IMR-90 (cell line): ENCODE results near the gene IL16. TPM values are rescaled to one million over a fixed set of nuclear protein-coding genes. Genes with fewer than 3 reads are reported as not detected.

Experiments used
- ATAC-seq: fragments of 200-7000 bp; cut with Tn5 transposase; 2 replicates; pipeline ENCODE4 v1.9.1; 2020; ENCODE audit warnings: low read depth, mild to moderate bottlenecking, moderate library complexity
- BruUV-seq: library from RNA; stranded (reverse); fragments of 400-500 nt; replicated peaks from 2 replicates; lab custom pipeline; 2021; lab: Mats Ljungman, UMichigan
- CTCF ChIA-PET: fragments of 300-600 bp; formaldehyde crosslinking; extraction: SDS; loops from one replicate; lab custom pipeline; 2021; ENCODE audit warnings: antibody characterized with exemption; lab: Yijun Ruan, JAX
- POLR2A ChIA-PET: fragments of 300-600 bp; sonication (Branson Sonifier 250); formaldehyde crosslinking; loops from one replicate; lab custom pipeline; 2022; ENCODE audit warnings: antibody characterized with exemption; ENCODE audit not compliant: unreplicated experiment; lab: Charles Lee
- DNase-seq: peaks from one replicate; pipeline ENCODE4 v3.0.0; 2013
- H2AFZ ChIP-seq: replicated peaks from 2 replicates; pipeline ENCODE3; 2013; ENCODE audit warnings: low read length, mild to moderate bottlenecking; ENCODE audit not compliant: poor library complexity
- H2AK5ac ChIP-seq: 2 replicates; pipeline ENCODE4 v1.6.1; 2013; ENCODE audit warnings: low read depth, low read length, inconsistent platforms
- H2AK9ac ChIP-seq: replicated peaks from 2 replicates; pipeline ENCODE3; 2013; ENCODE audit warnings: mild to moderate bottlenecking, low read depth, low read length, moderate library complexity; ENCODE audit not compliant: poor library complexity
- H2BK120ac ChIP-seq: 2 replicates; pipeline ENCODE4 v1.6.1; 2013; ENCODE audit warnings: low read depth, low read length, inconsistent platforms
- H2BK15ac ChIP-seq: 3 replicates; pipeline ENCODE4 v1.6.1; 2013; ENCODE audit warnings: low read depth, low read length, inconsistent platforms
- H2BK20ac ChIP-seq: 2 replicates; pipeline ENCODE4 v1.6.1; 2013; ENCODE audit warnings: low read depth, mild to moderate bottlenecking, inconsistent platforms, low read length, moderate library complexity
- H2BK5ac ChIP-seq: 2 replicates; pipeline ENCODE4 v1.6.1; 2013; ENCODE audit warnings: mild to moderate bottlenecking, low read depth, low read length, inconsistent platforms; ENCODE audit not compliant: poor library complexity, severe bottlenecking
- H3K14ac ChIP-seq: replicated peaks from 2 replicates; pipeline ENCODE4 v1.6.1; 2013; ENCODE audit warnings: low read depth, low read length, inconsistent platforms
- H3K18ac ChIP-seq: 2 replicates; pipeline ENCODE4 v1.6.1; 2013; ENCODE audit warnings: low read depth, low read length, control low read depth
- H3K23ac ChIP-seq: 2 replicates; pipeline ENCODE4 v1.6.1; 2013; ENCODE audit warnings: low read depth, low read length, inconsistent platforms
- H3K27ac ChIP-seq: 2 replicates; pipeline ENCODE4 v1.5.1; 2013; ENCODE audit warnings: mild to moderate bottlenecking, control low read depth, low read length; ENCODE audit not compliant: insufficient read depth
- H3K27me3 ChIP-seq: 2 replicates; pipeline ENCODE4 v1.6.1; 2013; ENCODE audit warnings: low read length; ENCODE audit not compliant: control insufficient read depth, insufficient read depth
- H3K36me3 ChIP-seq: 2 replicates; pipeline ENCODE4 v1.6.1; 2013; ENCODE audit warnings: low read length, mixed read lengths; ENCODE audit not compliant: control insufficient read depth, insufficient read depth
- H3K4ac ChIP-seq: 2 replicates; pipeline ENCODE4 v1.6.1; 2013; ENCODE audit warnings: low read depth, low read length, inconsistent platforms
- H3K4me1 ChIP-seq: 2 replicates; pipeline ENCODE4 v1.6.1; 2013; ENCODE audit warnings: low read length, mixed read lengths; ENCODE audit not compliant: control insufficient read depth, insufficient read depth
- H3K4me2 ChIP-seq: 2 replicates; pipeline ENCODE4 v1.6.1; 2013; ENCODE audit warnings: low read depth, mild to moderate bottlenecking, control low read depth, low read length, moderate library complexity
- H3K4me3 ChIP-seq: 2 replicates; pipeline ENCODE4 v1.5.1; 2013; ENCODE audit warnings: low read depth, mild to moderate bottlenecking, control low read depth, low read length, moderate library complexity; ENCODE audit not compliant: insufficient read depth
- H3K56ac ChIP-seq: 2 replicates; pipeline ENCODE4 v1.6.1; 2013; ENCODE audit warnings: low read length, inconsistent platforms; ENCODE audit not compliant: insufficient read depth; ENCODE audit errors: extremely low read depth
- H3K79me1 ChIP-seq, 2 experiments: 2 replicates each; pipeline ENCODE4 v1.6.1; 2013; ENCODE audit warnings: low read length in 2 of 2, inconsistent platforms in 1 of 2, low read depth in 1 of 2
- H3K9ac ChIP-seq: 2 replicates; pipeline ENCODE4 v1.6.1; 2013; ENCODE audit warnings: low read depth, low read length, control low read depth
- H3K9me1 ChIP-seq: 2 replicates; pipeline ENCODE4 v1.6.1; 2013; ENCODE audit warnings: low read length, inconsistent platforms; ENCODE audit not compliant: insufficient read depth
- H3K9me3 ChIP-seq: 2 replicates; pipeline ENCODE4 v1.6.1; 2013; ENCODE audit warnings: low read length; ENCODE audit not compliant: control insufficient read depth, insufficient read depth
- H4K20me1 ChIP-seq: 2 replicates; pipeline ENCODE4 v1.6.1; 2013; ENCODE audit warnings: low read length, inconsistent platforms; ENCODE audit not compliant: insufficient read depth
- H4K5ac ChIP-seq: 2 replicates; pipeline ENCODE4 v1.6.1; 2013; ENCODE audit warnings: mild to moderate bottlenecking, low read depth, low read length, control low read depth
- H4K8ac ChIP-seq, 2 experiments: 2 replicates each; pipeline ENCODE4 v1.6.1; 2013; ENCODE audit warnings: low read depth in 2 of 2, low read length in 2 of 2, control low read depth in 1 of 2, inconsistent platforms in 1 of 2
- H4K91ac ChIP-seq: 2 replicates; pipeline ENCODE4 v1.6.1; 2013; ENCODE audit warnings: low read depth, low read length, inconsistent platforms; ENCODE audit not compliant: insufficient read depth
- BHLHE40 ChIP-seq: fragments of 150-350 bp; IDR thresholded peaks from 2 replicates; pipeline ENCODE4 v1.6.1; 2016; ENCODE audit warnings: mild to moderate bottlenecking, low read depth, low read length
- CEBPB ChIP-seq: IDR thresholded peaks from 2 replicates; pipeline ENCODE4 v1.6.1; 2012; ENCODE audit warnings: low read depth, low read length, improper control_type of control experiment
- CHD1 ChIP-seq: IDR thresholded peaks from 2 replicates; pipeline ENCODE4 v1.6.1; 2012; ENCODE audit warnings: low read depth, low read length, improper control_type of control experiment
- CTCF ChIP-seq: conservative IDR thresholded peaks from 2 replicates; pipeline ENCODE4 v1.5.1; 2012; ENCODE audit warnings: mild to moderate bottlenecking, low read depth, low read length, improper control_type of control experiment
- ELK1 ChIP-seq: fragments of 150-350 bp; IDR thresholded peaks from 2 replicates; pipeline ENCODE4 v1.6.1; 2016; ENCODE audit warnings: low read depth, mild to moderate bottlenecking, low read length, moderate library complexity, borderline replicate concordance
- FOS ChIP-seq: fragments of 150-350 bp; IDR thresholded peaks from 2 replicates; pipeline ENCODE4 v1.6.1; 2016; ENCODE audit warnings: low read depth, low read length
- MAFK ChIP-seq: IDR thresholded peaks from 2 replicates; pipeline ENCODE4 v1.6.1; 2012; ENCODE audit warnings: low read depth, low read length, improper control_type of control experiment
- MAZ ChIP-seq: IDR thresholded peaks from 2 replicates; pipeline ENCODE4 v1.6.1; 2012; ENCODE audit warnings: low read depth, mild to moderate bottlenecking, low read length, improper control_type of control experiment, moderate library complexity, borderline replicate concordance
- MXI1 ChIP-seq: IDR thresholded peaks from 2 replicates; pipeline ENCODE4 v1.6.1; 2012; ENCODE audit warnings: low read depth, mild to moderate bottlenecking, low read length, moderate library complexity, borderline replicate concordance
- NFE2L2 ChIP-seq: fragments of 150-350 bp; IDR thresholded peaks from 2 replicates; pipeline ENCODE4 v1.6.1; 2016; ENCODE audit warnings: low read depth, mild to moderate bottlenecking, low read length
- POLR2A ChIP-seq: IDR thresholded peaks from 2 replicates; pipeline ENCODE4 v1.6.1; 2012; ENCODE audit warnings: mild to moderate bottlenecking, low read depth, low read length
- RAD21 ChIP-seq: IDR thresholded peaks from 2 replicates; pipeline ENCODE4 v1.6.1; 2012; ENCODE audit warnings: low read length, improper control_type of control experiment
- RCOR1 ChIP-seq: IDR thresholded peaks from 2 replicates; pipeline ENCODE4 v1.6.1; 2012; ENCODE audit warnings: mild to moderate bottlenecking, low read length, improper control_type of control experiment; ENCODE audit not compliant: insufficient replicate concordance
- RFX5 ChIP-seq: IDR thresholded peaks from 2 replicates; pipeline ENCODE4 v1.8.0; 2012; ENCODE audit warnings: low read depth, mild to moderate bottlenecking, low read length, moderate library complexity
- SMC3 ChIP-seq: fragments of 150-350 bp; IDR thresholded peaks from 2 replicates; pipeline ENCODE4 v1.6.1; 2016; ENCODE audit warnings: low read depth, mild to moderate bottlenecking, antibody characterized with exemption, low read length, moderate library complexity
- dilution Hi-C: fragments of 300-500 bp; cut with HindIII; formaldehyde crosslinking; loops from one replicate; pipeline ENCODE4 v1.14.3; 2018; ENCODE audit warnings: low sequenced_read_pairs; ENCODE audit not compliant: unreplicated experiment
- in situ Hi-C: fragments of 300-500 bp; cut with MboI; formaldehyde crosslinking; loops from 3 replicates; pipeline ENCODE4 v1.14.3; 2019; ENCODE audit warnings: low sequenced_read_pairs, inconsistent platforms, mixed read lengths
- intact Hi-C: fragments of 100-400 bp; cut with micrococcal nuclease; formaldehyde crosslinking; loops from 2 replicates; pipeline ENCODE4 v1.10.0; 2022
- polyA plus RNA-seq, 3 experiments: library from polyadenylated mRNA; depleted of rRNA; stranded (reverse); fragments of >200 nt; gene quantifications; 2 replicates each; pipeline ENCODE4 v1.2.3, GENCODE V29; 2012; ENCODE audit warnings: low replicate concordance in 1 of 3
- total RNA-seq: library from RNA; depleted of rRNA; stranded (reverse); fragments of >200 nt; gene quantifications from 2 replicates; pipeline ENCODE4 v1.2.3, GENCODE V29; 2012
- TF ChIP-seq, protein P1 (sequence below): fragments of 150-350 bp; IDR thresholded peaks from 2 replicates; pipeline ENCODE4 v1.6.1; 2017; ENCODE audit warnings: mild to moderate bottlenecking, antibody characterized with exemption, low read length, low read depth

IL16 gene
- total and polyA plus RNA-seq, 2 of the 4 experiments (the other 2 are of a cell fraction): 0.18 to 0.27 TPM

GRCh38 chr15:81171286-81171685, 25.4 kb upstream of the IL16 start:
- no peak overlapping the region; the same call in 1 of the 2 replicates for H4K91ac ChIP-seq
- CTCF ChIA-PET: interaction anchor here (1.4 to 3.4 kb wide), 2 partner anchors 15 to 95 kb away, joined by 3 to 13 read pairs; no protein-coding TSS in a partner anchor
- H4K5ac ChIP-seq: no peak overlapping the region
- POLR2A ChIA-PET: no interaction called here
- H3K9me3 ChIP-seq: no peaks in the 10 kb centered on the region
- H3K14ac ChIP-seq: no peak overlapping the region
- no peak overlapping the region for H3K4me3 ChIP-seq
- H2BK5ac ChIP-seq: no peak overlapping the region
- H4K20me1 ChIP-seq: no peaks in the 10 kb centered on the region
- in situ Hi-C loops (no loop called here), intact Hi-C loops (no loop called here), dilution Hi-C loops (no loop called here)
- no peak overlapping the region for H3K4me2 ChIP-seq
- no peak overlapping the region for H3K18ac ChIP-seq
- peaks cover 5% of the 10 kb centered on the region for H3K4me1 ChIP-seq
- H3K9me1 ChIP-seq: 0 out of 2 replicates have a peak, but pooled peaks cover 7% of the 10 kb centered on the region
- H2AFZ ChIP-seq: no peak overlapping the region
- H3K23ac ChIP-seq: no peak overlapping the region
- H2AK9ac ChIP-seq: no peak overlapping the region
- ATAC-seq (no peak), DNase-seq (no peak)
- H2BK20ac ChIP-seq: peak overlapping the region; percentile 34; the same call in 1 of the 2 replicates
- no peaks in the 10 kb centered on the region for H3K27me3 ChIP-seq
- no peak overlapping the region for H3K56ac ChIP-seq
- peak overlapping the region; percentile 22; the same call in 1 of the 2 replicates for H2BK120ac ChIP-seq
- no peak overlapping the region for H4K8ac ChIP-seq
- H2AK5ac ChIP-seq: no peak overlapping the region
- TF ChIP-seq CEBPB: no peak
- TF ChIP-seq CHD1: no peak
- no peak for TF ChIP-seq BHLHE40
- TF ChIP-seq ELK1: no peak
- no peak for TF ChIP-seq MAFK
- no peak for TF ChIP-seq RCOR1
- no peak for TF ChIP-seq SMC3
- TF ChIP-seq RFX5: no peak
- no peak for TF ChIP-seq MXI1
- no peak for TF ChIP-seq MAZ
- no peak for TF ChIP-seq NFE2L2
- TF ChIP-seq, protein P1, sequence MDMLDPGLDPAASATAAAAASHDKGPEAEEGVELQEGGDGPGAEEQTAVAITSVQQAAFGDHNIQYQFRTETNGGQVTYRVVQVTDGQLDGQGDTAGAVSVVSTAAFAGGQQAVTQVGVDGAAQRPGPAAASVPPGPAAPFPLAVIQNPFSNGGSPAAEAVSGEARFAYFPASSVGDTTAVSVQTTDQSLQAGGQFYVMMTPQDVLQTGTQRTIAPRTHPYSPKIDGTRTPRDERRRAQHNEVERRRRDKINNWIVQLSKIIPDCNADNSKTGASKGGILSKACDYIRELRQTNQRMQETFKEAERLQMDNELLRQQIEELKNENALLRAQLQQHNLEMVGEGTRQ: no peak
- TF ChIP-seq FOS: no peak
- no peak for TF ChIP-seq CTCF
- TF ChIP-seq RAD21: no peak
- TF ChIP-seq POLR2A: no peak
- 0 out of 3 replicates have a peak overlapping the region, but pooled peaks have one; percentile 14 for H2BK15ac ChIP-seq
- no TSS peak for BruUV-seq
- no peak overlapping the region for H3K27ac ChIP-seq
- no peaks in the 10 kb centered on the region for H3K36me3 ChIP-seq
- peak overlapping the region; percentile 31; the same call in 1 of the 2 replicates for H3K4ac ChIP-seq
- H3K9ac ChIP-seq: no peak overlapping the region
- H3K79me1 ChIP-seq: no peaks in the 10 kb centered on the region
